ENCODE data around the gene NFAT5. TPM values are rescaled to one million over a fixed set of nuclear protein-coding genes. Genes with fewer than 3 reads are reported as not detected.

The NFAT5 gene
- total and polyA plus RNA-seq, 9 of the 15 experiments (the other 6 are each of a cell fraction or from before 2014, with no cell fraction given), result 0.78 to 20.5 (median 12.4) TPM

DNA sequence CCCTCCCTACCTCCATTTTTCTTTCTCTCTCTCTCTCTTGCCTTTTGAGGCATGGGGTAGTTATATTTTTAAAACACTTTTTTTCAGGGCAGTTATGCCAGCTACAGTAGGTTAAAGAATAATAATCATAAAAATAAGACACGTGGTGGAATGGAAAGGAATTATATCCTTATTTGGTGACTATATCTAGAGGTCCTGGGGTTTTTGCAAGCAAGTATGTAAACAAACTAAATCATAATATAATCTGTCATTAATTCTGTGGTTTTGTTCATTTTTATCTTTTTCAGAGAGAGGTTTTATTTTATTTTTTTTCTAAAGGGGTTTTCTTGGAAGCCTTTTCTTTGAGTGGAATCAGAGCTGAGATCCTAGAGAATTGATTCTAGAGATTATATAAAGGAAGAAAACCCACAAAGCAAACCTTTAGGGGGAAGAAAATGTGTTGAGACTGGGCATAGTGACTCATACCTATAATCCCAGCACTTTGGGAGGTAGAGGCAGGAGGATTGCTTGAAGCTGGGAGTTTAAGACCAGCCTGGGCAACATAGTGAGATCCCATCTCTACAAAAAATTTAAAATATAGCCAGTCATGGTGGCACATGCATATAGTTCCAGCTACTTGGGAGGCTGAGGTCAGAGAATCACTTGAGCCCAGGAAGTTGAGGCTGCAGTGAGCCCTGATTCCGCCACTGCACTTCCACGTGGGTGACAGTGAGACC, 107.4 kb downstream of the NFAT5 start:
- TSS peak; percentile 18 for BruUV-seq (replicated peaks)
- Histone ChIP-seq H3K9ac (ENCODE audit: insufficient read depth in 1 of 2, low read depth in 2 of 2, low read length in 2 of 2) (no peak overlapping the region), H2AFZ (ENCODE audit: low read depth, low read length) (no peak overlapping the region), H3K4me3 (no peak overlapping the region), H3K4me1 (replicated peaks in 1 of 2; ENCODE audit: control insufficient read depth in 2 of 2, insufficient read depth in 2 of 2, low read length in 2 of 2) (no peaks in the 10 kb centered on the region), H3K27me3 (ENCODE audit: control insufficient read depth in 2 of 2, insufficient read depth in 2 of 2, low read length in 2 of 2) (no peaks in the 10 kb centered on the region), H3K9me1 (ENCODE audit: control insufficient read depth, insufficient read depth, low read length) (no peaks in the 10 kb centered on the region), H3K36me3 (ENCODE audit: control insufficient read depth, insufficient read depth, low read length) (peaks cover 74% of the 10 kb centered on the region), H3K4me2 (ENCODE audit: insufficient read depth, low read length) (no peak overlapping the region), H3K27ac (ENCODE audit: extremely low read depth, low read depth, low read length) (no peak overlapping the region), H4K20me1 (replicated peaks; ENCODE audit: control insufficient read depth, insufficient read depth, low read length) (no peaks in the 10 kb centered on the region; the same call in 1 of the 2 replicates), H3K9me3 (replicated peaks; ENCODE audit: control insufficient read depth, insufficient read depth, low read depth, low read length) (no peaks in the 10 kb centered on the region), H3K79me2 (ENCODE audit: control insufficient read depth, insufficient read depth, low read length) (no peaks in the 10 kb centered on the region)
- ATAC-seq (no peak), FAIRE-seq (no peak), DNase-seq (ENCODE audit: extremely low read depth in 1 of 4, low spot score in 3 of 4) (no peak)
- in situ Hi-C loops (cut with MboI), result no loop called here
- intact Hi-C loops (cut with micrococcal nuclease), result no loop called here
- 64% methylated on average over 3 of the region's 3 CpGs for WGBS (ENCODE audit: insufficient coverage, low coverage, missing lambda C conversion rate)
- POLR2A ChIA-PET, result interaction anchor here (0.7 to 1.2 kb wide), 2 partner anchors 18 to 245 kb away, joined by 3 to 5 read pairs; no protein-coding TSS in a partner anchor
- CTCF ChIA-PET (ENCODE audit: low intra/inter-chr PET ratio), result no interaction called here
- TF ChIP-seq ZNF77 (CRISPR knock-in tag; IDR thresholded peaks at IDR 0.05), result no peak
- peak; percentile 22 for TF ChIP-seq ZNF121 (CRISPR knock-in tag; conservative IDR thresholded peaks at IDR 0.05)
- TF ChIP-seq, protein P1, sequence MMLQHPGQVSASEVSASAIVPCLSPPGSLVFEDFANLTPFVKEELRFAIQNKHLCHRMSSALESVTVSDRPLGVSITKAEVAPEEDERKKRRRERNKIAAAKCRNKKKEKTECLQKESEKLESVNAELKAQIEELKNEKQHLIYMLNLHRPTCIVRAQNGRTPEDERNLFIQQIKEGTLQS (IDR thresholded peaks at IDR 0.05), result no peak
- TF ChIP-seq, protein P1 (CRISPR knock-in tag; conservative IDR thresholded peaks at IDR 0.05), result no peak

DNA sequence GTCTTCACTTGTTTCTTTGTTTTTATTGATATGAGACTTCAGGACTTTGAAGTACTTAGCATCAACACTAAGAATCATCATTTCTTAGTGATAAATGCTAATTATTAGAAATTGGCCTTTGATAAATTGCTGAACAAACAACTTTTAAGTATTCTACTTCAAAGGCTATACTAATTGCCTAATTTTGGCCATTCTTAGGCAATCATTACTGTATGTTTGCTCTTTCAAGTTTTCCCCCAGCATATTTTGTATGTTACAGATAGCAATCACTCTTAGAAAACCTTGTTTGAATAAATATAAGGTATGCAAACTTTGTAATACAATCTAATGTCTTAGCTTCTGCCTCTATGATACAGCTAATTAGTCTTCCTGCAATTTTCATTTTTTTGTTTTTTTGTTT, 114.6 kb downstream of the NFAT5 start:
- intact Hi-C loops (cut with micrococcal nuclease), result no loop called here
- no peak for ATAC-seq
- H3K79me2 ChIP-seq (ENCODE audit: control insufficient read depth, insufficient read depth, low read length), result no peaks in the 10 kb centered on the region
- no peak overlapping the region for H2AFZ ChIP-seq (ENCODE audit: low read depth, low read length)
- no peak overlapping the region for H3K4me2 ChIP-seq (ENCODE audit: insufficient read depth, low read length)
- H3K9ac ChIP-seq (ENCODE audit: insufficient read depth in 1 of 2, low read depth in 2 of 2, low read length in 2 of 2), result no peak overlapping the region
- H3K27me3 ChIP-seq (ENCODE audit: control insufficient read depth in 2 of 2, insufficient read depth in 2 of 2, low read length in 2 of 2), result no peaks in the 10 kb centered on the region
- no peaks in the 10 kb centered on the region for H3K9me1 ChIP-seq (ENCODE audit: control insufficient read depth, insufficient read depth, low read length)
- BruUV-seq (replicated peaks), result no TSS peak
- no peak overlapping the region for H3K27ac ChIP-seq (ENCODE audit: extremely low read depth, low read depth, low read length)
- no peak for DNase-seq (ENCODE audit: extremely low read depth in 1 of 4, low spot score in 3 of 4)
- H3K36me3 ChIP-seq (ENCODE audit: control insufficient read depth, insufficient read depth, low read length), result peaks cover 57% of the 10 kb centered on the region
- no peaks in the 10 kb centered on the region for H3K9me3 ChIP-seq (replicated peaks; ENCODE audit: control insufficient read depth, insufficient read depth, low read depth, low read length)
- no peaks in the 10 kb centered on the region for H3K4me1 ChIP-seq (replicated peaks in 1 of 2; ENCODE audit: control insufficient read depth in 2 of 2, insufficient read depth in 2 of 2, low read length in 2 of 2)
- no peak for FAIRE-seq
- in situ Hi-C loops (cut with MboI), result no loop called here
- CTCF ChIA-PET (ENCODE audit: low intra/inter-chr PET ratio), result no interaction called here
- no peaks in the 10 kb centered on the region; the same call in 1 of the 2 replicates for H4K20me1 ChIP-seq (replicated peaks; ENCODE audit: control insufficient read depth, insufficient read depth, low read length)
- POLR2A ChIA-PET, result no interaction called here
- H3K4me3 ChIP-seq, result no peak overlapping the region
- TF ChIP-seq C11orf30 (IDR thresholded peaks at IDR 0.05; ENCODE audit: low read depth) (peak; percentile 65; the same call in 1 of the 2 replicates), KAT8 (IDR thresholded peaks at IDR 0.05; ENCODE audit: low read depth) (no peak), KLF6 (CRISPR knock-in tag; IDR thresholded peaks at IDR 0.05; ENCODE audit: borderline replicate concordance) (no peak), MAFG (tag; conservative IDR thresholded peaks at IDR 0.05) (peak; percentile 55), SOX6 (IDR thresholded peaks at IDR 0.05) (no peak), CEBPG (CRISPR knock-in tag; IDR thresholded peaks at IDR 0.05) (no peak), CEBPG (tag; conservative IDR thresholded peaks at IDR 0.05 in 1 of 2, IDR thresholded peaks at IDR 0.05 in 1 of 2) (0 out of 4 replicates have a peak, but pooled peaks have one; percentile 12 to 19), CEBPB (tag; IDR thresholded peaks at IDR 0.05) (peak; percentile 47; the same call in 1 of the 2 replicates), ZNF316 (IDR thresholded peaks at IDR 0.05) (peak; percentile 88), POLR2A (conservative IDR thresholded peaks at IDR 0.05) (no peak), ZKSCAN1 (IDR thresholded peaks at IDR 0.05; ENCODE audit: low read depth, low read length) (no peak), CXXC5 (CRISPR knock-in tag; IDR thresholded peaks at IDR 0.05) (no peak)

Measured in K562 (cell line).